HUES64 (cell line): ENCODE data around the gene CNTNAP2.

Experiments
- H3K27ac ChIP-seq: 2 replicates; pipeline ENCODE4 v1.7.0; 2013; ENCODE audit warnings: low read depth, low read length, inconsistent platforms
- H3K27me3 ChIP-seq: 2 replicates; pipeline ENCODE4 v1.6.1; 2013; ENCODE audit warnings: mild to moderate bottlenecking, low read length; ENCODE audit not compliant: insufficient read depth
- H3K36me3 ChIP-seq: 2 replicates; pipeline ENCODE4 v1.6.1; 2013; ENCODE audit warnings: mild to moderate bottlenecking, low read length; ENCODE audit not compliant: insufficient read depth
- H3K4me1 ChIP-seq: 2 replicates; pipeline ENCODE4 v1.6.1; 2013; ENCODE audit warnings: mild to moderate bottlenecking, low read length, moderate library complexity; ENCODE audit not compliant: insufficient read depth
- H3K4me3 ChIP-seq: 2 replicates; pipeline ENCODE4 v1.5.1; 2013; ENCODE audit warnings: mild to moderate bottlenecking, low read length, moderate library complexity
- H3K9ac ChIP-seq: 2 replicates; pipeline ENCODE4 v1.6.1; 2013; ENCODE audit warnings: mild to moderate bottlenecking, low read depth, low read length
- H3K9me3 ChIP-seq: 2 replicates; pipeline ENCODE4 v1.6.1; 2013; ENCODE audit warnings: low read depth, low read length; ENCODE audit not compliant: insufficient read depth
- WGBS: fragments of 150-250, 120-280 bp; methylation state at CpG from one replicate; pipeline ENCODE4 v1.1.7; 2013; ENCODE audit warnings: missing lambda C conversion rate; 5-methylcytosine and 5-hydroxymethylcytosine counted together

CNTNAP2 gene

DNA sequence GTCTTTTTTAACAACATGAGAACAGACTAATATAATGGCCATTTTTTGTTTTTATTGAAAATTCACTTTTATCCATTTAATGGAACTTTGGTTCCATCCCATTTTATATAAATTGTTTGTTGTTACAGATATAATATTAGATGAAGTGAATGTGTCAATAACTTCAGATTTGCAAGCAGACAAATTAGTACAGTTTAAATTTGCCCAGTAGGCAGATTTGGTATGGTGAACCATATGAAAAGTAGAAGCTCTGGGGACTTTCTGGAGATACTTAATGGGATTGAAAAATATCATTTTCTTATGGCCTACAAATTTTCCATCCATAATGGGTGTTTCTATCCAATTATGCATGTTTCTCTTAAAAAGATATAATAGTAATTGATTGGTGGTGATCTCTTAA lies 1277.7 kb downstream of the CNTNAP2 start:
- Histone ChIP-seq H3K27ac (no peak overlapping the region), H3K4me3 (no peak overlapping the region), H3K36me3 (no peaks in the 10 kb centered on the region), H3K27me3 (no peaks in the 10 kb centered on the region), H3K4me1 (no peaks in the 10 kb centered on the region), H3K9ac (no peak overlapping the region), H3K9me3 (peaks cover 8% of the 10 kb centered on the region)

DNA sequence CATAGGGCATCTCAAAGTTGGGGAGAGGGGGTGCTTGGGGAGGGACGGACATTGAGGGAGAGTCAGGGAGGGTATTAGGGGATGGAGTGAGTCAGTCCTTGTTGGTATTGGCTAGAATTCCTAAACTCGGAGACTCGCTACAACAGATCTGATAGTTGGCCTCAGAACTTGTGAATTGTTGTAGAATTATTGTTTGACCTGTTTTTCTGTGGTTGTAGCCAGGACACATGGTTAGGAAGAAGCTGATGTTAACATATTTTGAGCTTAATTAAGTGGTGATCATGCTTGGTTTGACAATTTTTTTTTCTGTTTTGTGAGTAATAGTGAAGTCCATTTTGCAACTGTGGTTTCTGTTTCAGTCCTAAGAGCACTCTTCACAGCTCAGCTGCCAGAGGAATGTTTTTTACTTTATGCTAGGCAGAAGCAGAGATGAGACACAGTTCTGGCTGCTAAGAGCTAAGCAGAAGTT lies 1283.7 kb downstream of the CNTNAP2 start:
- Histone ChIP-seq H3K27ac (no peak overlapping the region), H3K36me3 (no peaks in the 10 kb centered on the region), H3K27me3 (no peaks in the 10 kb centered on the region), H3K4me3 (no peak overlapping the region), H3K9ac (no peak overlapping the region), H3K9me3 (no peaks in the 10 kb centered on the region), H3K4me1 (no peaks in the 10 kb centered on the region; the same call in none of the 2 replicates)
- WGBS: 63% methylated on average over 3 of the region's 3 CpGs

DNA sequence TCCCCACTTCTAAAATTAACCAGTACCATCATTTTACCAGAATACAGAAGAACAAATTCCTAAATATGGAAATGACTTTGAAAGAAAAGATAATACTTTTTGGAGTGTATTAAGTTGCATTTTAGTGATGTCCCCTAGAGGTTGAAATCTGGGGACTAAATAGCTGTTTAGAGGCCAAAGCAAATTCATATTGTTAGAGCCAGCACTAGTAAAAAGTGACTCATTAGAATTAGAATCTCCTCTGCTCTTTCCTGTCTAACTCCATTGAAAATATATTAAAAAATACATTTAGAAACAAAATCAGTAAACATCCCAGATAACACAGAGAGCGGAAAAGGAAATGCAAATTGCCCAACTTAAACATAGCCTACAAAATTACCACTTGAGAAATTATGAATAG lies 1284.3 kb downstream of the CNTNAP2 start:
- Histone ChIP-seq H3K27me3 (no peaks in the 10 kb centered on the region), H3K27ac (no peak overlapping the region), H3K4me3 (no peak overlapping the region), H3K4me1 (no peaks in the 10 kb centered on the region; the same call in none of the 2 replicates), H3K9me3 (no peaks in the 10 kb centered on the region), H3K9ac (no peak overlapping the region), H3K36me3 (no peaks in the 10 kb centered on the region)
- WGBS: 100% methylated on average over 1 of the region's 1 CpG

GRCh38 chr7:147405621-147406020 lies 1289.0 kb downstream of the CNTNAP2 start:
- 94% methylated on average over 3 of the region's 4 CpGs for WGBS
- no peaks in the 10 kb centered on the region for H3K36me3 ChIP-seq
- H3K27ac ChIP-seq: no peak overlapping the region
- H3K9ac ChIP-seq: no peak overlapping the region
- no peaks in the 10 kb centered on the region for H3K9me3 ChIP-seq
- H3K27me3 ChIP-seq: no peaks in the 10 kb centered on the region
- no peak overlapping the region for H3K4me3 ChIP-seq
- no peaks in the 10 kb centered on the region; the same call in none of the 2 replicates for H3K4me1 ChIP-seq

DNA sequence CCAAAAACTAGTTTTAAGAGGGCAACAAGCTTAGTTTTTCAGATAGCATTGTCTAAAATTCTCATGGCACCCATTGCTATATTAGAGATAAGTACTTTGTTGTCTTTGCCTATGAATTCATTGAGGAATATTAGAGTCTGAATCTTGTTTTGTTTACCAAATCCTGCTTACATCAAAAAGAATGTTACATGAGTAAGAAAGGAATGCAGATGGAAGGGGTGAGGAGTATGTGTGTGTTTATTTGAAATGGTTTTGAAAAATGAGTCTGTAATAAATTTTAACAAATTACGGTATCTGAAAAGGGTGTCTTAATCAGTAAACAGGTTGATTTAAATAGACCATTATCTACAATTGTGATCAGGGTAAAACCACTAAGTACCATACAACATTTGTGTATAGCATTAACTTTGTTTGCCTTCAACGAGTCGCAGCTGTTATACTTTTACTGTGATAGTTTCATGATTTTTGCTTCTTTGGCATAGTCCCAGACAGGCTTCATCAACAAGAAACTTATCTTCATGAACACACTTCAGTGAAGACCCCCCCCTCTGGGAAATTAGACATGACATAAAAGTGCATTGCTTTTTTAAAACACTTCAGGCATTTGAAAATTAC lies 1290.0 kb downstream of the CNTNAP2 start:
- 43% methylated on average over 2 of the region's 3 CpGs for WGBS
- no peak overlapping the region for H3K4me3 ChIP-seq
- H3K4me1 ChIP-seq: no peaks in the 10 kb centered on the region; the same call in none of the 2 replicates
- no peaks in the 10 kb centered on the region for H3K36me3 ChIP-seq
- H3K9ac ChIP-seq: no peak overlapping the region
- H3K9me3 ChIP-seq: no peaks in the 10 kb centered on the region
- H3K27ac ChIP-seq: no peak overlapping the region
- H3K27me3 ChIP-seq: no peaks in the 10 kb centered on the region

- no peaks in the 10 kb centered on the region for H3K27me3 ChIP-seq
- H3K4me1 ChIP-seq: no peaks in the 10 kb centered on the region
- H3K4me3 ChIP-seq: no peak overlapping the region
- no peaks in the 10 kb centered on the region for H3K9me3 ChIP-seq
- H3K27ac ChIP-seq: no peak overlapping the region
- H3K36me3 ChIP-seq: no peaks in the 10 kb centered on the region
- H3K9ac ChIP-seq: no peak overlapping the region
Measured at GRCh38 chr7:147411096-147411495, 1294.5 kb downstream of the CNTNAP2 start.

DNA sequence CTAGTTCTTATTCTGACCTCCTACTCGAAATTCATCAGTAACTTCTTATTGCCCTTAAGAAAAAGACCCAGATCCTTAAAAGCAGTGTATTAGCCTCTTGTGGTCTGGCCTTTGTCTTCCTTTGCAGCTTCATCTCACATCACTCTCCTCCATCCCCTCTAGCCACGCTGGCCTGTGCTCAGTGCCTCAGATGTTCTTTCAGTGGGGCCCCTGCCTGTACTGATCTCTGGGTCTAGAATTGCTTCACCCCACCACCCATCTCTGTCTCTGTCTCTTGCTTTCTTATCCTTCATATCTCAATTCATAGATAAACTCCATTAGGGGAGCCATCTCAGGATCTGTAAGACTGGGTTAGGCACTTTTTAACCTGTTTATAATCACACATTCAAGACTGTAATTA lies 1295.5 kb downstream of the CNTNAP2 start:
- H3K4me3 ChIP-seq: no peak overlapping the region
- no peak overlapping the region for H3K27ac ChIP-seq
- WGBS: 89% methylated on average over 2 of the region's 2 CpGs
- H3K9me3 ChIP-seq: no peaks in the 10 kb centered on the region
- H3K4me1 ChIP-seq: no peaks in the 10 kb centered on the region
- H3K9ac ChIP-seq: no peak overlapping the region
- no peaks in the 10 kb centered on the region for H3K27me3 ChIP-seq
- H3K36me3 ChIP-seq: no peaks in the 10 kb centered on the region

DNA sequence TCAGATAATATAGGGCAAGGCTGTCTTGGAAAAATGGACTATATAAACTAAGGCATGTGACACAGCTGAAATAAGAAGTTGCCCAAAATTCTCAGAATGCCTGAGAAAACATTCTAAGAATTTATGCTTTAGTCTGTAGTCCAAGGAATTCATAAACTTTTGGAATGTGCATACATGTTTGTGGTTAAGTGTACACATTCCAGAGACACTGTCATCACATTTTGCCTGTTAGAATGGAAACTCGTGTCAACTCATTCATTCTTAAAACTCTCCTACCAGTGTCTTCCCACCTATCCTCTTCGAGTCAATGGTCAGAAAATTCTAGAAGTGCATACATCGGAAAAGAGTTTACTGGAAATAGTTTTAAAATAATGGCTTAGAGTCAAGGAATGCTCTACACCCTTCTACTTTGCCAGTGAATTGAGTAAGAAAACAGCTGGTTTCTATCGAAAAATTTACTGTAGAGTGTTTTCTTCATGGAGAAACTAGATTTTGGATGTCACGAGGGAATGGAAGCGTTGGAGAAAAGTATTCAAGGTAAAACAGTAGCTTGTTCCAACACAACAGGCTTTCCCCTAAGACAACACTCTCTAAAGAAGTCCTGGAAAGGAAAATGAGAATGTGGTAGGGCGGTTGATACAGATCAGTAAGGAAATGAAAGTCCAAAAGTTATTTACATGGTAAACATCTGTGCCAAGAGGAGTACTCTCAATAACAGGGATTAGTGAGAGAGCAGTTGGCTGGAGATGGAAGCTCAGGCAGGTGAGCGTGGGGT lies 1296.4 kb downstream of the CNTNAP2 start:
- no peak overlapping the region for H3K9ac ChIP-seq
- no peak overlapping the region for H3K27ac ChIP-seq
- no peaks in the 10 kb centered on the region for H3K4me1 ChIP-seq
- H3K9me3 ChIP-seq: no peaks in the 10 kb centered on the region
- H3K36me3 ChIP-seq: no peaks in the 10 kb centered on the region
- no peaks in the 10 kb centered on the region for H3K27me3 ChIP-seq
- no peak overlapping the region for H3K4me3 ChIP-seq
- 88% methylated on average over 8 of the region's 8 CpGs for WGBS

- Histone ChIP-seq H3K4me1 (no peaks in the 10 kb centered on the region), H3K36me3 (no peaks in the 10 kb centered on the region), H3K27me3 (no peaks in the 10 kb centered on the region), H3K9ac (no peak overlapping the region), H3K9me3 (no peaks in the 10 kb centered on the region), H3K4me3 (no peak overlapping the region), H3K27ac (no peak overlapping the region)
Measured at GRCh38 chr7:147413557-147413870, 1296.9 kb downstream of the CNTNAP2 start.

- no peaks in the 10 kb centered on the region for H3K27me3 ChIP-seq
- no peak overlapping the region for H3K27ac ChIP-seq
- no peak overlapping the region for H3K9ac ChIP-seq
- H3K9me3 ChIP-seq: no peaks in the 10 kb centered on the region
- WGBS: 100% methylated on average over 1 of the region's 1 CpG
- H3K4me3 ChIP-seq: no peak overlapping the region
- H3K36me3 ChIP-seq: no peaks in the 10 kb centered on the region
- H3K4me1 ChIP-seq: 0 out of 2 replicates have a peak, but pooled peaks cover 6% of the 10 kb centered on the region
Measured at GRCh38 chr7:147415991-147416390, 1299.4 kb downstream of the CNTNAP2 start.

GRCh38 chr7:147418966-147419365 lies 1302.4 kb downstream of the CNTNAP2 start:
- Histone ChIP-seq H3K4me1 (peaks cover 6% of the 10 kb centered on the region; the same call in 1 of the 2 replicates), H3K9ac (no peak overlapping the region), H3K27ac (no peak overlapping the region), H3K9me3 (no peaks in the 10 kb centered on the region), H3K36me3 (no peaks in the 10 kb centered on the region), H3K27me3 (no peaks in the 10 kb centered on the region), H3K4me3 (no peak overlapping the region)
- 79% methylated on average over 3 of the region's 3 CpGs for WGBS
